ENCODE measurements around the gene MARCHF4. TPM values are rescaled to one million over a fixed set of nuclear protein-coding genes. Genes with fewer than 3 reads are reported as not detected.

MARCHF4 gene, protein sequence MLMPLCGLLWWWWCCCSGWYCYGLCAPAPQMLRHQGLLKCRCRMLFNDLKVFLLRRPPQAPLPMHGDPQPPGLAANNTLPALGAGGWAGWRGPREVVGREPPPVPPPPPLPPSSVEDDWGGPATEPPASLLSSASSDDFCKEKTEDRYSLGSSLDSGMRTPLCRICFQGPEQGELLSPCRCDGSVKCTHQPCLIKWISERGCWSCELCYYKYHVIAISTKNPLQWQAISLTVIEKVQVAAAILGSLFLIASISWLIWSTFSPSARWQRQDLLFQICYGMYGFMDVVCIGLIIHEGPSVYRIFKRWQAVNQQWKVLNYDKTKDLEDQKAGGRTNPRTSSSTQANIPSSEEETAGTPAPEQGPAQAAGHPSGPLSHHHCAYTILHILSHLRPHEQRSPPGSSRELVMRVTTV
- total RNA-seq (not detected), total RNA-seq (0 reads per million in 2 donors)

DNA sequence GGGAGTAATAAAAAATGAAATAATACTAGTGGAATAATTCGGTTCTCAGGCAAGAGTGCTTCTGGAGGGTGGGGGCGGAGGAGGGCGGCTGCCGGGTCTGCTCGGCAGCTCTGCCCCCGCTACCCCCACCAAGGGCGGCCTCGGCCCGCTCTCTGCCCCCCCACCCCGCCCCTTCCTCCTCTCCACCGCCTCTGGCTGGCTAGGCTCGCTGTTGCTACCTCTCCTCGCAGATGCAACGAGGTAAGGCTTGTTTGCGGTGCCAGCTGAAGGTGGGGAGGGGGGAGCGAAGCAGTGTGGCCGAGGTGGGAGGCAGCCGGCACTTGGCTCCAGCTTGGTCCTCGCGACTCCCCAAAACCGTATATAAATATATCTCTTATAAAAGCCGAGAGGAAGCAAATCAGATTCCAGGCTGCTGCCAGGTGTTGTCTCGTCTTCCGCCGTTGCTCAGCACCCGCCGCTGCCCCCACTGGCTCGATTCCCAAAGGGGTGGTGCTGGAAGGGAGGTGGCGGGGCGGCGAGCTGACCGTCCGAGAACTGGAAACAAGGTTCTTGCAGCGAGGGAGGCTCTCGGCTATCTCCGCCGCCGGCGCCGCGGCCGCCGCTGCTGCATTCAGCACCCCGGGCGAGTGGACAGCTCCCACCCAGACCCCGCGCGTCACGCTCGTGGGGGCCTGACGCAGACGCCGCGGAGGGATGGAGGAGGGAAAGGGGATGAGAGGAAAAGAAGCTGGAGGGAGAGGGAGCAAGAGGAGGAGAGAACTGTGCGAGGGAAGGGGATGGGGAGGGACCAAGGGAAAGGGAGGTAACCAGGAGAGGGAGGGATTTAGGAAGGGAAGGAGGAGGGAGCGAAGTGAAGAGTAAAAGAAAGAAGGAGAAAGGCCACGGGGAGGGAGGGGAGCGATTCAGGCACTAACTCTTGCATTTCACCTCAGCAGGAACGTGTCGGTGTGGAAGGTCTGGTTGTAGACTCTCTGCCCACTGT, at the start of gene MARCHF4:
Gene MARCHF4 (minus strand): TSS at position 763 of the 982 bp plus-strand sequence. CDS start 2,223 bp downstream, outside the sequence.
- Mint-ChIP-seq H3K36me3 (ENCODE audit: low read depth) (peaks cover 4% of the 10 kb centered on the region), H3K27me3 (peaks cover 64% of the 10 kb centered on the region), H3K27ac (no peak within 1 kb of the TSS), H3K4me1 (peaks cover 11% of the 10 kb centered on the region), H3K4me3 (peak within 1 kb of the TSS; percentile 84)
- peak; percentile 83 for ATAC-seq
- DNase-seq = peak; percentile 35 to 62 (median 48)
- no peaks in the 10 kb centered on the region for H3K9me3 ChIP-seq (ENCODE audit: control insufficient read depth, low read length, poor library complexity, severe bottlenecking)

DNA sequence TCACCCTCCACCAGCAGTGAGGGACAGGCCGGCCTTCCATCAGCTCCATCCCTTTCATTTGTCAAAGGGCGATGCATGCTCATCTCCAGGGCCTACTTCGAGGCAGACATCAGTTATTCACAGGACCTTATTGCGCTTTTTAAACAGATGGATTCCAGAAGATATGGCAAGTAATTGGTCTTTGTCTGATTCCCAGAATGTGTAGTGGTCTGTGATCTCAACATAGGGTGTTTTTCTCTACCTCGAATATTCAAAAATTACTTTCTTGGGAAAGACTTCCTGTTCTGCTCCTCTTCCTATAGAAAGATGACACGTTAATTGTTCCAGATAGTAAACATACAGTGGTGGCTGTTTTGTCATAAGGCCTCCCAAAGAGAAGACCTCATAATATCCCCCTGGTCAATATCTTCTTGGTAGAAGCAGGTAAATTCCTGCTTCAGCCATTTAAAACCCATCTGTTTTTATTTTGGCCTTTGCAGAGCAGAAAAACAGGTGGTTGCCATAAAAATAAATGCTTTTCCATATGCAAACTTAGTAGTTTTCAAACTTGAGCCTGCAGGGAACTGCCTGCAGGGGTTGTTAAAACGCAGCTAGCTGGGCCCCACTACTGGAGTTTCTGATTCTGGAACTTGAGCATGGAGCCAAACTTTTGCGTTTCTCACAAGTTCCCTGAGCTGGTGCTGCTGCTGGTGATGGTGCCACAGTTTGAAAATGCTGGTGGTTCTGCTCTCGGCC, 48.3 kb upstream of the MARCHF4 start:
- H3K36me3 Mint-ChIP-seq (ENCODE audit: low read depth) = peaks cover 25% of the 10 kb centered on the region
- ATAC-seq (no peak), DNase-seq (no peak)
- H3K4me1 Mint-ChIP-seq = peaks cover 17% of the 10 kb centered on the region
- no peaks in the 10 kb centered on the region for H3K27me3 Mint-ChIP-seq
- H3K4me3 Mint-ChIP-seq = no peak overlapping the region
- H3K27ac Mint-ChIP-seq = peak overlapping the region; percentile 3
- H3K9me3 ChIP-seq (ENCODE audit: control insufficient read depth, low read length, poor library complexity, severe bottlenecking) = no peaks in the 10 kb centered on the region

DNA sequence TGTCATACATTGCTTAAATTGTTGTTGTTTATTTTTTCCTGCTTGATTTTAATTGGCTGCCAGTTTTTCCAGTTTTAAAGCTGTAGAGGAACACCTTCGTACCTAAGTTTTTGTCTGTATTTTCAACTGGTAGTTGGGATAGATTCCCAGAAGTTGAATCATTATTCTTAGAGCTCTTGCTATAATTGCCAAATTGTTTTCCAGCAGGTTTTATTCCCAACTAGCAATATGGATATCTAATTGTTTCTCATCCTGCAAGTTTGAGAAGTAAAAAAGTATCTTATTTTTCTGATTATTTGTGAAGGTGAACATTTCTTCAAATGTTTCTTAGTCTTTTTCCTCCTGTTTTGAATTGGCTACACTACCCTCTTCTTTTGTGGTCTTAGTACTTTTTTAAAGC, 46.7 kb upstream of the MARCHF4 start:
- peaks cover 17% of the 10 kb centered on the region for H3K4me1 Mint-ChIP-seq
- no peak overlapping the region for H3K27ac Mint-ChIP-seq
- no peak for ATAC-seq
- H3K36me3 Mint-ChIP-seq (ENCODE audit: low read depth) = peaks cover 20% of the 10 kb centered on the region
- DNase-seq = no peak
- H3K9me3 ChIP-seq (ENCODE audit: control insufficient read depth, low read length, poor library complexity, severe bottlenecking) = no peaks in the 10 kb centered on the region
- no peaks in the 10 kb centered on the region for H3K27me3 Mint-ChIP-seq
- no peak overlapping the region for H3K4me3 Mint-ChIP-seq

DNA sequence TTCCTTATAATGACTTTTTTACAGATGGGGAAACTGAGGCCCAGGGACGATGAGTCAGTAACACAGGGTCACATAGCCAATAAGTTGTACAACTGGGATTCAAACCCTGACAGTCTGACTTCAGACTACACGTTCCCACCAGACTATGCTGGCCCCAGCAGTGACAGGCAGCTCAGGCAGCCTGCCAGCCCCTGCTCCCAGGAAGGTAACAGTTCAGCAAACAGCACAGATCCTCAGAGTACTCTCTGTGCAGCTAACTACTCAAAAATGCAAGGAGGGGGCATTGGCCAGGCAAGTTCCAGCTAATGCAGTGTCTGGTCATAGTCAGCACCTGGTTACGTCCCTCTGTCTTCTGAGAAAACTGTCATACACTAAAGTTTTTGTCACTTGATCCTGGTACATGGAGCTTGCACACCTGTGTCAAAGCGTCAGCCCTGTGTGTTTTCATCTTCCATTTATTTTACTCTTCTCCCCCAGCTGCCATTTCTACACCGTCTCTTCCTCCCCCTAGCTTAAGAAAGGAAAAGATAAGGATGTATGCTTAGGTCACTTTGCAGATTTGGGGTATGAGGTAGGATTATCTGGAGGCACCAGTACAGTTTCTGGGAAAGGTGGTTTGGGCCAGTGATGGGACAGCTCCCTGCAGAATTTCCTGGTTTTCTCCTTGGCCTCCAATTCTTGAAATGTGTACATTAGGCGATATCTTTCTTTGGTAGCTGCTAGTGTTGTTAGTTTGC, 44.5 kb upstream of the MARCHF4 start:
- ATAC-seq (no peak), DNase-seq (no peak)
- Mint-ChIP-seq H3K4me3 (no peak overlapping the region), H3K27me3 (no peaks in the 10 kb centered on the region), H3K36me3 (ENCODE audit: low read depth) (peaks cover 15% of the 10 kb centered on the region), H3K4me1 (peaks cover 30% of the 10 kb centered on the region), H3K27ac (peak overlapping the region; percentile 37)
- no peaks in the 10 kb centered on the region for H3K9me3 ChIP-seq (ENCODE audit: control insufficient read depth, low read length, poor library complexity, severe bottlenecking)

DNA sequence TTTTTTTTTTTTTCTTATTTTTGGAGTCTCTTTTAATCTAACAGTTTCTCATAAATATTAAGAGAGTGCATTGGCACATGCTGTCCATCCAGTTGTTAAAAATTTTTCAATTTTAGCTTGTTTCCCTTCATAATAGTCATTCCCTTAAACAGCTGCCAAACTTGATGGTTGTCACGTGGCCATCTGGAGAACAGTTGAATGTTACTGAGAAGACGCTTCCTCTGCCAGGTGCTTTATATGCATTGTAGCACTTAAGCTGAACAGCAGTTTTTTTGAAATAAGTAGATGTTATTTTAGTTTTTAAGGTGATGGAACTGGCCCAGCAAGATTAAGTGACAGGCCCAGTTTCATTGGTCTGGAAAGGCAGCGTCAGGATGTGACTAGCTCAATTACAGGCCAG, 43.3 kb upstream of the MARCHF4 start:
- Mint-ChIP-seq H3K36me3 (ENCODE audit: low read depth) (peaks cover 15% of the 10 kb centered on the region), H3K27ac (no peak overlapping the region), H3K27me3 (no peaks in the 10 kb centered on the region), H3K4me3 (no peak overlapping the region), H3K4me1 (peaks cover 30% of the 10 kb centered on the region)
- DNase-seq (no peak), ATAC-seq (no peak)
- no peaks in the 10 kb centered on the region for H3K9me3 ChIP-seq (ENCODE audit: control insufficient read depth, low read length, poor library complexity, severe bottlenecking)

DNA sequence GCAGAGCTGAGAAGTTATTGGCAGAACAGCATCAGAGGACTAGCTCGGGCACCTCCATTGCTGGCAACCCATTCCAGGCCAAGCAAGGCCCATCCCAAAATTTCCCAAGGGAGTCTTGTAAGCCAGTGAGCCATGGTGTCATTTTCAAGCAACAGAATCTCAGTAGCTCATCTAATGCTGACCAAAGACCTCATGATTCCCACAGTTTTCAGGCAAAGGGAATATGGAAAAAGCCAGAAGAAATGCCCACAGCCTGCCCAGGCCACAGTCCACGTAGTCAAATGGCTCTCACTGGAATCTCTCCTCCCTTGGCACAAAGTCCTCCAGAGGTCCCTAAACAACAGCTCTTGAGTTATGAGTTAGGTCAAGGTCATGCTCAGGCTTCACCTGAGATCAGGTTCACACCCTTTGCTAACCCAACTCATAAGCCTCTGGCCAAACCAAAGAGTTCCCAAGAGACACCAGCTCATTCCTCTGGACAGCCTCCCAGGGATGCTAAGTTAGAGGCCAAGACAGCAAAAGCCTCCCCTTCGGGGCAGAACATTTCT, 42.6 kb upstream of the MARCHF4 start:
- Mint-ChIP-seq H3K27ac (no peak overlapping the region), H3K4me1 (peaks cover 25% of the 10 kb centered on the region), H3K36me3 (ENCODE audit: low read depth) (peaks cover 9% of the 10 kb centered on the region), H3K4me3 (no peak overlapping the region), H3K27me3 (no peaks in the 10 kb centered on the region)
- ATAC-seq (no peak), DNase-seq (no peak)
- no peaks in the 10 kb centered on the region for H3K9me3 ChIP-seq (ENCODE audit: control insufficient read depth, low read length, poor library complexity, severe bottlenecking)

DNA sequence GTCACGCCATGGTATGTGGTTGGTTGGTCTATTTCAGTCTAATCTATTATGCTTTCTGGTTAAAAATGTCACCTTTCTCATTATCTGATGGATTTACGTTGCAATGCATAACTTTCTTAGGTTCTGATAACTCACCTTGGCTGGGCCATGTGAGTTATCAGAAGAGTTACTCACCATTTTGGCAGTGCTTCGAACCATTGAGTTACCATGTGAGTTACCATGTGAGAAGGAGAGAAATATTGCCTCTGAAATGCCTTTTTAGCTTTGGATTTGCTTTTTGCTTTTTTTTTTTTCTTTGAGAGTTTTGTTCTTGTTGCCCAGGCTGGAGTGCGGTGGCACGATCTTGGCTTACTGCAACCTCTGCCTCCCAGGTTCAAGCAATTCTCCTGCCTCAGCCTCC, 41.6 kb upstream of the MARCHF4 start:
- no peak overlapping the region for H3K27ac Mint-ChIP-seq

DNA sequence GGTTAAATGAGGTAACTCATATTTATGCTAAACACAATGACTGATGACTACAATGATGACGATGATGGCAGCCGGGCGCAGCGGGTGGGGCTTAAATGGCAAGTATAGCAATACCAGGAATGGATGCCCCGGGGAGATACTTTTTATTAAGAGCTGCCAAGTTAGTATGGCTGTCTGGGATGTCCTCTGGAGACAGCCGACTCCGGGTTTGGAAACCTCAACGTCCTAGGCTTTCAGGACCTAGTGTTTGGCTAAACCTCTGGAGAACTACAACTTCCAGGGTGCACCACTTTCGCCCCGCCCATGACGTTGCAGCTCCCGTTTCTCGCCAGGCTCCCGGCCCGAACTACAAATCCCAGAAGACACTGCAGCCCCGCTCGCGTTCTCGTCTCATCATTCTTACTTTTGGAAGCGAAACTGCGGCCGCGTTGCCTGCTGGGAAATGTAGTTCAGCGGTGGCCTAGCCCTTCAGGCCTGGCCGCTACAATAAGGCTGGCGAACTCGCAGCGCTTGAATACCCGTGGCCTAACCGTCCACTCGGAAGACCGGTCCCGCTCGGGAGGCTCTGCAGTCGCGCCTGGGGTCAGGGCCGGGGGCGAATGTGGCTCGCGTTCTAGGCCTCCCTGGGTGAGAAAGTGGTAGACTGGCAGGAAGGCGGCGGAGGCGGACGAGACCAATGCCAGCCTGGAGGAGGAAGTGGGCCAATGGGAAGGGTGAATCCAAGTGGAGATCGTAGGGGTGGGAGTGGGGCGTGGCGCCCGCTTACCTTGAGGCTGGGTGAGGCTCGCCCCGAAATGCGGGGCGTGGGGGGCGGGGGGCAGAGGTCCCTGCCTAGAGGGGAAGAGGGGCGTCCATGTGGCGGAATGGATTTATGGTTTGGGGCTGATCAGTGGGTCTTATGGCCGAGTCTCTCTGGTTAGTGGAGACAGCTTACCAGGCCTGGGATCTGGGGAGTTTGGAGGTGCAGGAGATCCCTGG, 40.0 kb upstream of the MARCHF4 start, which contains the start of gene SMARCAL1:
Gene SMARCAL1 (plus strand): TSS at position 463 of the 978 bp plus-strand sequence. CDS start 2,221 bp downstream, outside the sequence.
- Mint-ChIP-seq H3K27me3 (peaks cover 13% of the 10 kb centered on the region), H3K4me1 (peaks cover 14% of the 10 kb centered on the region), H3K36me3 (ENCODE audit: low read depth) (peaks cover 7% of the 10 kb centered on the region), H3K4me3 (peak within 1 kb of the TSS; percentile 100), H3K27ac (peak within 1 kb of the TSS; percentile 96)
- ATAC-seq (peak; percentile 97), DNase-seq (peak; percentile 91 to 98 (median 94))
- H3K9me3 ChIP-seq (ENCODE audit: control insufficient read depth, low read length, poor library complexity, severe bottlenecking) = no peaks in the 10 kb centered on the region

More for the DNA sequence above, 41.6 kb upstream of the MARCHF4 start:
- H3K9me3 ChIP-seq (ENCODE audit: control insufficient read depth, low read length, poor library complexity, severe bottlenecking) = no peaks in the 10 kb centered on the region
- peaks cover 23% of the 10 kb centered on the region for H3K4me1 Mint-ChIP-seq
- H3K27me3 Mint-ChIP-seq = no peaks in the 10 kb centered on the region
- peak overlapping the region; percentile 53 for H3K4me3 Mint-ChIP-seq
- DNase-seq = no peak
- H3K36me3 Mint-ChIP-seq (ENCODE audit: low read depth) = peaks cover 9% of the 10 kb centered on the region
- no peak for ATAC-seq

DNA sequence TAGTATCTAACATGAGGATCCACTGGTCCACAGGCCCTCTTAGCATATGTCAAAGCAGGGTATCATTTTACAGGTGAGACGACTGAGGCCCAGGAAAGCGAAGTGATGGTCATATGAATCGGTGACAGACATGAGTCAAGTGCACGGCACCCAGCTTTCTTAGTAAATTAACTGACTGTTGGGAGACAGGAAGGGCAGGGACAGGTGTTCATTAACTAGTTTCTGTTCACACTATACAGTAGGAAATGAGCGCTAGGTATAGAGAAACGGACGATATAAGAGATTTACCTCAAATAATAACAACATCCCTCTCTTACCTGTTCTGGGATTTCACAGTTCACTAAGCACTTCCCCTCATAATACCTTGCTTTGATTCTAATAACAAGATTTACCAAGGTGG, 38.3 kb upstream of the MARCHF4 start:
- Mint-ChIP-seq H3K4me3 (no peak overlapping the region), H3K4me1 (peaks cover 13% of the 10 kb centered on the region), H3K27me3 (peaks cover 26% of the 10 kb centered on the region), H3K36me3 (ENCODE audit: low read depth) (peaks cover 6% of the 10 kb centered on the region), H3K27ac (peak overlapping the region; percentile 59)
- no peaks in the 10 kb centered on the region for H3K9me3 ChIP-seq (ENCODE audit: control insufficient read depth, low read length, poor library complexity, severe bottlenecking)
- no peak for ATAC-seq
- no peak for DNase-seq

DNA sequence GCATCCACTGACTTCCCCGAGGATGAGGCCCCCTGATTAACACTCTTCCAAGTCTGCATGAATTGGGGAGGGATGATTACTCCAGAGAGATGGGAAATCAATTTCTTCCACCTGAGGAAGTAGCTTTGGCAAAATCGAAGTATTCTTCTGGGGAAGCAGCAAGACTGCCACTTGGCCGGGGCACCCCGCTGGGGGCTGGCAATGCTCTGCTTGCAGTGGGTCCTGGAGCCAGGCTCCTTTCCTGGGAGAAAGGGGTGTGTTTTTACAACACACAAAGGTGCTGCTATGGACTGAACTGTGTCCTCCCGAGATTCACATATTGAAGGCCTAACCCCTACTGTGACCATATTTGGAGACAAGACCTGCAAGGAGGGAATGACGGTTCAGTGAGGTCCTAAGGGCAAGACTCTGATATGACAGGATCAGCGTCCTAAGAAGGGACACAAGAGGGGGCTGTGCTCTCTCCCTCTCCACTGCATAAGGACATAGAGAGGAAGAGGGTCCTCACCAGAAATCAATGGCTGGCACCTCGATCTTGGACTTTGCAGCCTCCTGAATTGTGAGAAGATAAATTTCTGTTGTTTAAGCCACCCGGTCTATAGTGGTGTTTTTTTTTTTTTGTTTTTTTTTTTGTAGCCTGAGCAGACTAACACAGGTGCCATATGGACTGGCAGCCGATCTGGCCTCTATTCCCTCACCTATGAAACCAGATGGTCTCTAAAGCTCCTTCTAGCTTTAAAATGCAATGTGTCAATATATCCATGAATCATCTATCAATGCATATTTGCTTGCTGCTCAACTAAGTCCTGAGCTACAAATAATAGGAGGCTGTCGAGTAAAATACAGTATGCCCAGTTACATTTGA, 36.4 kb upstream of the MARCHF4 start:
- H3K36me3 Mint-ChIP-seq (ENCODE audit: low read depth) = peaks cover 6% of the 10 kb centered on the region
- no peak overlapping the region for H3K27ac Mint-ChIP-seq
- no peaks in the 10 kb centered on the region for H3K9me3 ChIP-seq (ENCODE audit: control insufficient read depth, low read length, poor library complexity, severe bottlenecking)
- H3K4me1 Mint-ChIP-seq = peaks cover 12% of the 10 kb centered on the region
- DNase-seq (no peak), ATAC-seq (no peak)
- peaks cover 31% of the 10 kb centered on the region for H3K27me3 Mint-ChIP-seq
- H3K4me3 Mint-ChIP-seq = no peak overlapping the region
